GM21360 (cell line): Measurements from ENCODE around the gene HOXB1.
"Not testable (repeated sequence)": the region's sequence is repeated elsewhere in the genome, so short reads cannot be mapped to it uniquely, and the experiment has no call there.

Experiments
- ATAC-seq: cut with Tn5 transposase; IDR thresholded peaks from one replicate; pipeline ENCODE4 v1.9.1; 2021; ENCODE audit warnings: mild to moderate bottlenecking, moderate library complexity; ENCODE audit not compliant: unreplicated experiment

Gene HOXB1

GRCh38 chr17:48499735-48500434 is 30.9 kb downstream of the HOXB1 start:
- ATAC-seq: no peak

DNA sequence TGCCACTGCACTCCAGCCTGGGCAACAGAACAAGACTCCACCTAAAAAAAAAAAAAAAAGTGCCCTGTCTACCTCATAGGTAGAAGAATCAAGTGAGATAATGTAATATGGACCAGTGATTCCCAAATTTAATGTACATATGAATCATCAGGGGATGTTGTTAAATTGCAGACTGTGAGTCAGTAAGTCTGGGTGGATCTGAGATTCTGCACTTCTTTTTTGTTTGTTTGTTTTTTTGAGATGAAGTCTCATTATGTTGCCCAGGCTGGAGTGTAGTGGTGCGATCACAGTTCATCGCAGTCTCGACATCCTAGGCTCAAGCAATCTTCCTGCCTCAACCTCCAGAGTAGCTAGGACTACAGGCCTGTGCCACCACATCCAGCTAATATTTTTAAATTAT is 31.6 kb downstream of the HOXB1 start:
- ATAC-seq: no peak

GRCh38 chr17:48498164-48498850 is 32.5 kb downstream of the HOXB1 start:
- no peak for ATAC-seq

- no peak for ATAC-seq
Measured at GRCh38 chr17:48497103-48497502, 33.7 kb downstream of the HOXB1 start.

- ATAC-seq: no peak
Measured at GRCh38 chr17:48494335-48494734, 36.5 kb downstream of the HOXB1 start.

DNA sequence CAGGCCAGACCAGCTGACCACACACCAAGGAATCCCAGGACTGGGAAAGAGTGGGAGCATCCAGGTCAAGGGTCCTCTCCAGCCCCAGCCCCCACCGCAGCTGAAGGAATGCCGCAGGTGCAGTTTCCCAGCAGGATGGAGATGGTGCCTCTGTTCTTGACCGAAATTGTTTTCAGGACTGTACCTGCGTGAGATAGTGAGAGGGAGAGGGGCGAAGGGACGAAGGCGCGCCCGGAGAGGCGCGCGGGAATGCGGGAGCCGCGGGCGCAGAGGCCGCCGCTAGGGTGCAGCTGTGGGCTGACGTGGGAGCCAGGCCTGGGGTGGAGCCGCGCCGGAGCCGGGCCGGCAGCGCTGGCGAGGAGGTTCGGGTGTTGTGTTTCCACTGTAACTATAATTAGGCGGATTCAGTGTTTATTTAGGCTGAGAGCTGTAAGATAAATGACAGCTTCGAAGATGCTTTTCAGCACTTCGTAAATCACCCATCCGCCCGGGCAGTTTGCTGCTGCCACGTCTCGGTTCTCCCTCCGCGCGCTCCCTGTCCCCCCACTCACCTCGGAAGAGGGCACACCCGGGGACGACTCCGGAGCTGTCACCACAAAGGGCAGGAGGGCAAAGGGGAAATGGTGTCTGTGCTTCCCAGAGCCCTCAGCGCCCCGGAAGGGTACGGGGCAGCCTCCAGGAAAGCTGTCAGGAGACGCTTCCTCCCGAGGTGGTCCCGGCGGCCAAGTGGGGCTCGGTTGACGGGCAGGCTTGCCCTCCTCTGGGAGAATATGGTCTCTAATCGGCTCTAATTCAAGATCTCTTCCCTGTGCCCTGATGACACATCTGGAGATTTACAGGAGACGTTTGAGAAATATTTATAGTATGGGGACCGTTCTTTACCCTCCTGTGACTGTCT is 38.2 kb downstream of the HOXB1 start:
- no peak for ATAC-seq

- no peak for ATAC-seq
Measured at GRCh38 chr17:48491527-48492273, 39.1 kb downstream of the HOXB1 start.

GRCh38 chr17:48490451-48490892 is 40.3 kb downstream of the HOXB1 start:
- ATAC-seq: no peak

DNA sequence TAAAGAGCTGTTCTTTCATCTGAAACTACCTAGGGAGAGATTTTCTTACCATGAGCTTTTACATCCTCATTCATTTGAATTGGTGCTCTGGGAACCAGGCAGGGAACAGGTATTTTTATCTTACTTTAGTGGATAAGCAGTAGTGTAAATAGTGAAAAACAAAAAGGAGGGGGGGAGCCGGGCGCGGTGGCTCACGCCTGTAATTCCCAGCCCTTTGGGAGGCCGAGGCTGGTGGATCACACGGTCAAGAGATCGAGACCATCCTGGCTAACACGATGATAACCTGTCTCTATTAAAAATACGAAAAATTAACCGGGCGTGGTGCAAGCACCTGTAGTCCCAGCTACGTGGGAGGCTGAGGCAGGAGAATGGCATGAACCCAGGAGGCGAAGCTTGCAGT is 41.0 kb downstream of the HOXB1 start:
- no peak for ATAC-seq

- no peak for ATAC-seq
Measured at GRCh38 chr17:48488548-48489106, 42.2 kb downstream of the HOXB1 start.

DNA sequence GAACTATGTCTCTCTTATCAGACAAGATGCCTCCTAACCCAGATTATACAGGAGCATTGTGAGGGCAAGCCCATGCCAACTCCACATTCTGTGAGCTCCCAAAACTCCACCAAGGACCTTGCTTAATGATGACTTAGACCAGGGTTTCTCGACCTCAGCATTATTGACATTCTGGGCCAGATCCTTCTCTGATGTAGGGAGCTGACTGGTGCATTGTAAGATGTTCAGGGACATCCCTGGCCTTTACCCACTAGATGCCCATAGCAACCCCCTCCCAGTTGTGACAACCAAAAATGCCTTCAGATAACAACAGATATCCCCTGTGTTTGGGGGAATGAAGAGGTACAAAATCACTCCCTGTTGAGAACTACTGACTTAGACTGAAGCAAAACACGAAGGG is 43.6 kb downstream of the HOXB1 start:
- no peak for ATAC-seq

DNA sequence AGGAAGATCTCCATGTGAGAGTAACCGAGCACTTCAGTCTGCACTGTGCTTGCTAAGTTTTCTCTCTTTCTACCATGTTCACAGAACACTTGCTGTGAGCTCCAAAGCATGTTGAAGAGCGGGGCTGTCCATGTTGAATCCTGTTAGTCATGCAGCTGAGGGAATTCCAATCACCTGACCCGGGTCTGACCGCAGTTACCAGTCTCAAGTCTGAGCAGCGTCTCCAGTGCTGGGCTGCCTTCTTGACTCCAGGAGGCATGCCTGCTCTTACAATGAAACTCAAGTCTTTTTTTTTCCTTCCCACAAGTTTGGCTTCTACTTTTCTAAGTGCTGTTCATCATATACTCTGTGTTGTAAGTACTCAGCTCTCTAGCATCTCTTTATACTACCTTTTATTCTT is 44.3 kb downstream of the HOXB1 start:
- ATAC-seq: no peak

DNA sequence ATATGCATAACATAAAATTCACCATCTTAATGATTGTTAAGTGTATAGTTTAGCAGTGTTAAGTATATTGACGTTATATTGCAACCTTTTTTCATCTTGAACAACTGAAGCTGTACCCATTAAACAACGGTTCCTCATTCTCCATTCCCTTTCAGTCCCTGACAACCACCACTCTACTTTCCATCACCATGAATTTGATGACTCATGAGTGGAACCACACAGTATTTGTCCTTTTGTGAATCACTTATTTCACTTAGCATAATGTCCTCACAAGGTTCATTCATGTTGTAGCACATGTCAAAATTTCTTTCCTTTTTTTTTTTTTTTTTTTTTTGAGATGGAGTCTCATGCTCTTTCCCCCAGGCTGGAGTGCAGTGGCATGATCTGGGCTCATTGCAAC is 46.0 kb downstream of the HOXB1 start:
- ATAC-seq: no peak

DNA sequence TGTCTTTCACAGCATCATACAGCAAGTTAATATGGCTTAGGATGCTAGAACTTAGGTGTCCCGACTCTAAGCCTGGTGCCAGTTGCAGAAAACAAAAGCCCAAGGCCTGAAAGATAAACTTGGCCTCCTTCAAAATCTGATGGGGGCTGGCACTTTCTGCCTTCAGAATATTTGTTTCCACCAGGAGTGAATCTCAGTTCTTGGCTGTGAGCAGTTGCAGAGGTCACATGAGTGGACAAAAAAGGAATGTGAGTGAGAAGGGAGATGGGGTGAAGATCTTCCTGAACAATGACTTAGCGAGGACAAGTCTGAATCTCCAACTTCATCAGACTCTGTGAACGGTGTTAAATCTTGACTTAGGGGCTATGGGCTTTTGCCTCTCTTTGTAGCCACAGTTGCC is 46.6 kb downstream of the HOXB1 start:
- no peak for ATAC-seq

DNA sequence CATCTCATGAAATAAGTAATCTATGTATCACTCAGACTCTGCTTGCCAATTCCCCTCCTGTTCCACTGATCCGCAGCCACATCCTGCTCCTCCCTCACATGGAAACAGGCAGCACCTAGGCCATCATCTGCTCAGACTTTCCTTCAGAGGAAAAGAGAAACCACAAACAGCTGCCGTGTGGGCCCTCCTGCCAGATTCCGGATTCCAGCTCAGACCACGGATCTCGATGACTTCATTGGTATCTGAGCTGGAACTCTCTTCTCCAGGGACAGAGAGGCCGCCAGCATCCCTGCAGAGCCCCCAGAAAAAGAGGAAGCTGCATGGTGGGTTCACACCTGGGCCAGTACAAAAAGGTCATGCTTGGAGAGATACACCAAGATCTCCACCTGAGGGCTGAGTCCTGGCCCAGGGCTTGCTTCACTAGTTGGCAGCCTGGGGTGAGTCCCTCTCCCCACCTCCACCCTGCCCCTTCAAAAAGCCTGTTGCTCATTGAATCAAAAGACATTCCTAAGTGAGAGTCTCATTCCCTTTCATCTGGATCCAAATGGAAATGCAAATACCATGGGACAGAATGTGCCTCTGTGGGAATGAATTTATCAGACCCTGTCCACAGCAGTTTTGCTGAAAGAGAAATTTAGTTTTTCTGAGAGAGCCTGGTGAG is 47.2 kb downstream of the HOXB1 start:
- ATAC-seq: no peak

- no peak for ATAC-seq
Measured at GRCh38 chr17:48483004-48483403, 47.8 kb downstream of the HOXB1 start.

DNA sequence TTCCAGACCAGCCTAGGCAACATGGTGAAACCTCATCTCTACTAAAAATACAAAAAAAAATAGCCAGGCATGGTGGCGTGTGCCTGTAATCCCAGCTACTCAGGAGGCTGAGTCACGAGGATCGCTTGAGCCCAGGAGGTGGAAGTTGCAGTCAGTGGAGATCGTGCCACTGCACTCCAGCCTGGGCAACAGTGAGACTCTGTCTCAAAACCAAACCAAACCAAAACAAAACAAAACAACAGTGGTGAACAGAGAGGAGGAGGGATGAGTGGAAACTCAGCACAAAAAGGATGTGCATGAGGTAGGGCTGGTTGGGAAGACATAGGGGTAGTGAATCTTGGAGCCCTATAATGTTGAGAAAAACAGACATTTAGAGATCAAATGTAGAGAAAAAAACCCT is 48.5 kb downstream of the HOXB1 start:
- ATAC-seq: not testable (repeated sequence)

GRCh38 chr17:48479014-48479402 is 51.8 kb downstream of the HOXB1 start:
- ATAC-seq: no peak
